MCF 10A (cell line): ENCODE measurements around the gene TSC2. TPM values are rescaled to one million over a fixed set of nuclear protein-coding genes. Genes with fewer than 3 reads are reported as not detected.

Source experiments
- BruUV-seq: library from RNA; stranded (reverse); fragments of 400-500 nt; replicated peaks from 2 replicates; lab custom pipeline; 2021; lab: Mats Ljungman, UMichigan
- CTCF ChIA-PET: fragments of 300-600 bp; sonication (Branson Sonifier 250); formaldehyde crosslinking; extraction: SDS; loops from one replicate; lab custom pipeline; 2021; ENCODE audit warnings: antibody characterized with exemption, inconsistent platforms; lab: Yijun Ruan, JAX
- POLR2A ChIA-PET: fragments of 300-600, 350-650 bp; sonication (Branson Sonifier 250); formaldehyde crosslinking; extraction: SDS; loops from one replicate; lab custom pipeline; 2020; ENCODE audit warnings: antibody characterized with exemption, inconsistent platforms; lab: Yijun Ruan, JAX
- DNase-seq: peaks from one replicate; pipeline ENCODE4 v3.0.0-alpha.2; 2018; ENCODE audit not compliant: unreplicated experiment
- H3K27ac Mint-ChIP-seq: one replicate; pipeline ENCODE4 v1.8.0; 2022; ENCODE audit warnings: mild to moderate bottlenecking, low read depth, mixed read lengths; ENCODE audit not compliant: unreplicated experiment
- H3K27me3 Mint-ChIP-seq: one replicate; pipeline ENCODE4 v1.8.0; 2022; ENCODE audit warnings: mixed read lengths; ENCODE audit not compliant: insufficient read depth, unreplicated experiment
- H3K36me3 Mint-ChIP-seq: one replicate; pipeline ENCODE4 v1.8.0; 2022; ENCODE audit warnings: mild to moderate bottlenecking, moderate library complexity, mixed read lengths; ENCODE audit not compliant: insufficient read depth, unreplicated experiment
- H3K4me1 Mint-ChIP-seq: one replicate; pipeline ENCODE4 v1.8.0; 2022; ENCODE audit warnings: mixed read lengths; ENCODE audit not compliant: insufficient read depth, unreplicated experiment
- H3K4me3 Mint-ChIP-seq: one replicate; pipeline ENCODE4 v1.8.0; 2022; ENCODE audit warnings: mild to moderate bottlenecking, moderate library complexity, mixed read lengths; ENCODE audit not compliant: unreplicated experiment
- H3K9me3 Mint-ChIP-seq: one replicate; pipeline ENCODE4 v1.8.0; 2022; ENCODE audit warnings: mixed read lengths; ENCODE audit not compliant: unreplicated experiment
- CTCF ChIP-seq: fragments of 200-600 bp; IDR thresholded peaks from one replicate; pipeline ENCODE4 v1.8.0; 2022; ENCODE audit warnings: antibody characterized with exemption, mild to moderate bottlenecking; ENCODE audit not compliant: unreplicated experiment
- intact Hi-C: fragments of 100-400 bp; cut with micrococcal nuclease; formaldehyde crosslinking; loops from 2 replicates; pipeline ENCODE4 v1.14.1; 2022
- total RNA-seq: library from RNA; stranded (reverse); gene quantifications from 2 replicates; pipeline ENCODE4 v1.2.3, GENCODE V29; 2022

TSC2 gene
- total RNA-seq, 1 experiment from 2014 or later, result 99.8 TPM

GRCh38 chr16:2015117-2015946 is 32.5 kb upstream of the TSC2 start:
- POLR2A ChIA-PET, result interaction anchor here (0.7 to 2.7 kb wide), 13 partner anchors 10 to 140 kb away, joined by 3 to 16 read pairs (median 4); partner anchors contain the start of genes GFER, NOXO1, NTHL1 and RPS2
- Mint-ChIP-seq H3K27ac (peak overlapping the region; percentile 96), H3K4me1 (peaks cover 6% of the 10 kb centered on the region), H3K36me3 (no peaks in the 10 kb centered on the region), H3K9me3 (no peaks in the 10 kb centered on the region), H3K4me3 (peak overlapping the region; percentile 50), H3K27me3 (no peaks in the 10 kb centered on the region)
- TF ChIP-seq CTCF, result no peak
- BruUV-seq, result no TSS peak
- intact Hi-C loops, result no loop called here
- DNase-seq, result peak; percentile 96
- CTCF ChIA-PET, result interaction anchor here (0.6 to 2.1 kb wide), 3 partner anchors 11 to 894 kb away, joined by 3 to 11 read pairs (median 3); no protein-coding TSS in a partner anchor

DNA sequence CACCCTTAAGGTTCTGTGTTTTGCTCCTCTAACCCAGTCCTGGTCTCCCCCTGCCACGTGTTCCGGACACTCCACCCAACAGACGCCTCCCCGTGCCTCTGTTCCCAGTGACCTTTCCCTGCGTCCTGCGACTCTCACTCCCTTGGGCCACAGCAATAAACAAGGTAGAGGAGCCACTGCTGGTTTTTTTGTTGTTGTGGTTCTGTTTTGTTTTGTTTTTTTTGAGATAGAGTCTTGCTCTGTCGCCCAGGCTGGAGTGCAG is 31.9 kb upstream of the TSC2 start:
- intact Hi-C loops, result no loop called here
- CTCF ChIA-PET, result interaction anchor here (0.7 kb wide), 1 partner anchor 1035 kb away, joined by 5 read pairs; no protein-coding TSS in a partner anchor
- H3K9me3 Mint-ChIP-seq, result no peaks in the 10 kb centered on the region
- H3K36me3 Mint-ChIP-seq, result no peaks in the 10 kb centered on the region
- no peak for TF ChIP-seq CTCF
- peak overlapping the region; percentile 47 for H3K4me3 Mint-ChIP-seq
- peaks cover 6% of the 10 kb centered on the region for H3K4me1 Mint-ChIP-seq
- POLR2A ChIA-PET, result interaction anchor here (0.8 to 2.7 kb wide), 8 partner anchors 10 to 139 kb away, joined by 3 to 16 read pairs (median 4); partner anchors contain the start of genes RPS2 and TRAF7
- DNase-seq, result no peak
- H3K27me3 Mint-ChIP-seq, result no peaks in the 10 kb centered on the region
- H3K27ac Mint-ChIP-seq, result peak overlapping the region; percentile 96
- BruUV-seq, result TSS peak; percentile 74

DNA sequence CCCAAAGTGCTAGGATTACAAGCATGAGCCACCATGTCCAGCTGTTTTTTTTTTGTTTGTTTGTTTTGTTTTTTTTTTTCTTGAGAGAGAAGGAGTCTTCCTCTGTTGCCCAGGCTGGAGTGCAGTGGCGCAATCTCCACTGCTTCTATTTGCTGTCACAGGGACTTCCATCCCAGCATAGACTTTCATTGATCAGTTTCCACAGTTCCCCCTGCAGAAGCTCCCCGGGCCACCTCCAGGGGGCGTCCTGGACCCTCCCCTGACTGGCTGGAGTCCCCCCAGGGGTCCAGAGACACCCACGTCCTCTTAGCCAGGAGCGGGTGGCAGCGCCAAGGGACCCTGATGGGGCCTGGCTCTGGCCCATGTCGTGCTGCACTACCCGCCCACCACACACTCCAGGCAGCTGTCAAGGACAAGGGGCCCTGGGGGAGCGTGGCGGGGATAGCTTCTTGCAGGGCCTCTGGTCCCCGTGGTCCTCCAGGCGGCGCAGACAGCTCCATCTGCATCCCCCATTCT is 31.3 kb upstream of the TSC2 start:
- DNase-seq, result no peak
- intact Hi-C loops, result no loop called here
- Mint-ChIP-seq H3K36me3 (no peaks in the 10 kb centered on the region), H3K4me3 (peak overlapping the region; percentile 47), H3K27ac (peak overlapping the region; percentile 96), H3K4me1 (peaks cover 6% of the 10 kb centered on the region), H3K9me3 (no peaks in the 10 kb centered on the region), H3K27me3 (no peaks in the 10 kb centered on the region)
- ChIA-PET POLR2A (interaction anchor here (0.7 to 2.7 kb wide), 6 partner anchors 8 to 138 kb away, joined by 3 to 16 read pairs (median 5); partner anchors contain the start of genes RPS2, TBL3 and TRAF7), CTCF (interaction anchor here (0.7 to 3.4 kb wide), 4 partner anchors 11 to 1035 kb away, joined by 3 to 12 read pairs (median 4); no protein-coding TSS in a partner anchor)
- peak; percentile 39 for TF ChIP-seq CTCF
- no TSS peak for BruUV-seq

- no peak for TF ChIP-seq CTCF
- Mint-ChIP-seq H3K36me3 (peaks cover 7% of the 10 kb centered on the region), H3K27me3 (no peaks in the 10 kb centered on the region), H3K4me1 (peaks cover 16% of the 10 kb centered on the region), H3K9me3 (no peaks in the 10 kb centered on the region), H3K27ac (no peak within 1 kb of the TSS), H3K4me3 (no peak within 1 kb of the TSS)
- intact Hi-C loops, result no loop called here
- ChIA-PET CTCF (interaction anchor here (0.5 to 3.4 kb wide), 3 partner anchors 121 to 337 kb away, joined by 4 to 12 read pairs (median 4); no protein-coding TSS in a partner anchor), POLR2A (interaction anchor here (0.7 to 2.5 kb wide), 5 partner anchors 10 to 135 kb away, joined by 3 to 7 read pairs (median 5); no protein-coding TSS in a partner anchor)
- BruUV-seq, result no TSS peak
- no peak for DNase-seq
Observed at GRCh38 chr16:2019518-2019920, 28.3 kb upstream of the TSC2 start, which contains the start of gene NPW. Gene NPW (plus strand): TSS chr16:2019785.
